Non-pigmented ciliary epithelial cell (primary cell): ENCODE data around the gene G3BP1.
"Not testable (repeated sequence)": the region's sequence is repeated elsewhere in the genome, so short reads cannot be mapped to it uniquely, and the experiment has no call there.

Experiments used
- DNase-seq: peaks from one replicate; pipeline ENCODE4 v3.0.0-alpha.2; 2010; ENCODE audit warnings: low read depth

G3BP1 gene

DNA sequence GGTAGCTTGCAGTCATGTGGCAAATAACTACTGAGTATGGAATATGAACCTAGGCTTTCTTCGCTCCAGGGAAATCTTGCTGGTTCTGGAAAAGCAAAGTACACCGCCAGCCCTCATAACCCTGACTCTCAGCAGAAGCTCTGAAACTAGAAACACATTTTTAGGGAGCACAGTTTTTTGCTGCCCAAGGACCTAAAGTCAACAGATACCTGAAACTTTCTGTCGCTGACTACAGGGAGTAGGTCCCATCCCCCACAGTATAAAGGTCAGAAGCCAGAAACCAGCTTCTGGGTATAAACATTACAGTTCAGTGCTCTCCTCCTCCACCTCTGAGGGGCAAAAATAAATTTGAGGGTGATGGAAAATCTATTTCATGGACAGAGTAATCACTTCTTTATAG, 16.4 kb upstream of the G3BP1 start:
- DNase-seq, result no peak

DNA sequence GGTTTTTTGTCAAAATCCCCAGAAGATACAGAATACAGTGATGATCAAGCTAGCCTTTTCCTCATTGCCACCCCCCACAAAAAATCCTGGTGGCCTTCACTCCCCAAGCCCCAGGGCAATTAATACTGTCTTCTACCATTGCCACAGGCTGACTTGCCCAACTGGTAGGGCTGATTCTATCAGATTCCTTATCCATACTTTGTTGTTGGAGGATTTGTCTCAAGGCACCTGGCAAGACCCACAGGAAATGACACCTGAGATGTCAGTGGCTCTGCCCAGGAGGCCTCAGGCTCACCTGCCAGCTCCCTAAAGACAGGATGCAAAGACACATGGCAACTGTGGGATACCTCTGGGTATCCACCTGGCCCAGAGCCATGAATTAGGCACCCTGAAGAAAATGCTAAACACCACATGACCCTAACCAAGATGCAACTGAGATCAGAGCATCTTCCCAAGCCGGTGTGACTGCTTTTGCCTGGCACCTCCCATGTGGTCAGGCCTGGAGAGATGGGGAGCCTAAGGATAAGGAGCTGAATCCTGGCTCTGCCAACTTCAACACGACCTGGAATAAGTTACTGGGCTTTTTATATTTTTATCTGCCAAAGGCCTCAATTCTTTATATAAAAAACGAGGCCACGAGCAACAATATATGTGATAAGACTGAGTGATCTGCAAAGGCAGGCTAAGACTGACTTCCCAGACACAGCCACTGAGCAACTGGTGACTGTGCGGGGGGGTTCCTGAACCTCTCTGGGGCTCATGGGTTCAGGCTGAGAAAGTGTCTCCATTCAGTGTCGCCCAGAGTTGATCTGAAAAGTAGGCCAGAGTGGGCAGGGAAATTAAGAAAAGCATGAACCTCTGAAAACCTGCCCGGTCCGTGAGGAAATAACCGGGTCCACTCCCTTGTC, 14.3 kb upstream of the G3BP1 start:
- no peak for DNase-seq

DNA sequence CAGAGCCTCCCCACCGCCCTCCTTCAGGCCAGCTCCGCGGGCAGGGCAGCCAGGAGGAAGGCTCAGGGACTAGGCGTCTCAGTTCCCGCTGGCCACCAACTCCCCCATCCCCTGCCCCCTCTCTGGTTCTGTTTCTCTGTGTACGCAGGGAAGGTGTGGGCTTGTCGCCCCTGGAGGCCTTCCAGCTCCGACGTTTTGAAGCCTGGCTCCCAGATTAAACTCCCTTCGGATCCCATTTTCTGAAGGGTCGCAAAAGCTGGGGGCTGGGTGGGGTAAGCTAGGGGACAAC, 13.7 kb upstream of the G3BP1 start:
- no peak for DNase-seq

DNA sequence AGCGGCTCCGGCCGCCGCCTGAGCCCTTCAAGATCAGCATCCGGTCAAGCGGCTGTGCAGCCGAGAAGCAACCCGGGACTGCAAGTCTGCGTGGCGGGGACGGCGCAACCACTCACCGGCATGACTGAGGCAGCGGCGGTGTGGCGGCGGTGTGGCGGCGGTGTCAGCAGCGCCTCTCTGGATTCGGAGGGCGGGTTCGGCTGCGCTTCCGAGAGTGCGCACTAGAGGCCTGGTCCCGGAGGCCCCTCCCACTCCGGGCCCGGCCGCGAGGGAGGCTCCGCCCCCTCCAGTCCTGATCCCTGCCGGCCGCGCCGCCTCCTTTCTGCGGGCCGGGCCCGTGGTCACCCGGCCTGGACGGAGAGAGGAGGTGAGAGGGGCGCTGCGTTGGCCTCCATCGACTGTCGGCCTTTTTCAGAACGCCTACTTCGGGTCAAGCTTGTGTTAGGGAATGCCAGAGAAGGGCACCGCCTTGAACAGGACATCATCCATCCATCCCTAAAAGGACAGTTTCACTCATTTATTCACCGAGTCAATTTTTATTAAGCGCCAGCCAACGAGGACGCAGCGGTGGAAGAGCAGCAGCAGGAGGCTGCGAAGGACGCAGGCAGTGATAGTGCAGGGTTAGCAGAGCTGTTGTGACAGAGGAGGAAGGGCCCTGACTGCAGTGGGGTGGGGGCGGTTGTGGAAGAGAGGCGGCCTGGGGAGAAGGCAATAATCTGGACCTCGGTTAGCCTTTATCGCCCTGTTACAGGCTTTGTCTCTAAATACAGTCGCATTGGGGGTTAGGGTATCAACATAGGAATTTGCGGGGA, 13.1 kb upstream of the G3BP1 start, which contains the start of gene ATOX1:
ATOX1 (minus strand) TSS at position 202 of the 812 bp plus-strand sequence; CDS start at position 122, 80 bp downstream.
- DNase-seq, result no peak

DNA sequence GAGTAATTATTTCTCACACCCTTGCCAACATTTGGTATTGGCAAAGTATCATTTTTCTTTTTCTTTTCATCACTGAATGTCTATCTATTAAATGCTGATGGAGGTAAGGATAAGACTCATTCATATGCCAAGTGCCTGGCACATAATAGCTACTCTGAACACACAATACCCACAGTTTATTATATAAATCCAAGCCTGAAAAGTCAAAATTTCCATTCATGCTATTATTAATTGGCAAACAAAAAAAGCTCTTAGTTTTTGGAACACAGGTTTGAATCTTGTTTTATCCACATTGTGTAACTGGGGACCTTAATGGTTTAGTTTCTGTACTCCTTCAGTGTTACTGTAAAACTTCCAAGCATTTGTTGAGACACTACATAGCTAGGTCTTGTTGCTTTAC, 7.0 kb upstream of the G3BP1 start:
- DNase-seq, result no peak

DNA sequence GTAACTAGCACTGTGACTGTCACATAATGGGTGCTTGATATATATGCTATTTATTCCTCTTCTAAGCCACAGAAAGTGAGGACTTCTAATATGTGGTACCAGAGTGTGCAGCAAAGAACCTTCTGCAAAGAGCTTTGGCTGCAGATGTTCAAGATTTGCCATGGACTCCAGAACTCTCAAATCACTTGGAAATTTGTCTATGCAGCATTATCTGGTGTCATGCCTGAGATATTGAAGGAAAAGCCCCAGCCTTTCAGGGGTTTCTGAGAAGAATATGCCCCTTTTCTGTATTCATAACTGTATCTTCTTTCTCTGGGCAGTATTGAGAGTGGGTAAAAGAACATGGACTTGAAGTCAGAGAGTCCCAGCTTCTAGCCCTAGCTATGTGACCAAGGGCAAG, 4.8 kb upstream of the G3BP1 start:
- no peak for DNase-seq

DNA sequence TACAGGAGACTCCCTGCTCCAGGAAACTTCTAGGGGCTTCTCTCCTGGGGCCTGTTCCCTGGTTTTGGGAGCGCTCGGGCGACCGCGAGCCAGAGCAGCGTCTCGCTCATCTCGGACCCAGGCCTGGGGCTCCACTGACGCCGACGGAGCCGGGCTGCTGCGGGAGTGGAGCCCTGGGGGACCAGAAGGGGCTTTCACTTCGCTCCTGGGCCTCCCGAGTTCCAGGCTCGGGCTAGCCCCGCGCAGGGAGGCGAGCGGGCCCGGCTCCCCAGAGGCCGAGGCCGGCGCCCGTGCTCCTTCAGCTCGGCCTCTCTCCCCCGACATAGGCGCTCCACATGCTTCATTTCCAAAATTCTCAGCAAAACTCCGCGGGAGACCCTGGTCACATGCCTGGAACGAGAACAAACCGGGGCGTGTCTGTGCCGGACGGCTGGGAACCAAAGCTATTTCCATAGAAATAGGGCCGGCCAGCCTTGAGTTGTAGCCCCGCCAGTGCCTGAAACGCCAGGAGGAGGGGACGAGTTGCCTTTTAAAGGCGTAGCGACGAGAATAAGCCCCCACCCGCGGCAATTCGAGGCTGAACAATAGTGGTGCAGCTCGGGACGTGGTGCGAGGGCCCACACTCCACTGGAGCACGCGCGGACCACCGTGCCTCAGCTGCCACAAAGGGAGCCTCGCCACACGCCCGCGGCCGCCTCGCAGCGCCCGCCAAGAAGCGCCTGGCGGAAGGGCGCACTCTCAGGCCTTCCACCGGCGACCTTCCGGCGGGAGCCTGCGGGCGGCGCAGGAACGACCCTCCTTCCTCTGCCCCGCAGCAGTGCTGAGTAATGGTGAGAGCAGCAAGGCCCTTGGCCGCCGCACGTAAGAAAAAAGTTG, 1.1 kb upstream of the G3BP1 start:
- DNase-seq, result peak; percentile 30

DNA sequence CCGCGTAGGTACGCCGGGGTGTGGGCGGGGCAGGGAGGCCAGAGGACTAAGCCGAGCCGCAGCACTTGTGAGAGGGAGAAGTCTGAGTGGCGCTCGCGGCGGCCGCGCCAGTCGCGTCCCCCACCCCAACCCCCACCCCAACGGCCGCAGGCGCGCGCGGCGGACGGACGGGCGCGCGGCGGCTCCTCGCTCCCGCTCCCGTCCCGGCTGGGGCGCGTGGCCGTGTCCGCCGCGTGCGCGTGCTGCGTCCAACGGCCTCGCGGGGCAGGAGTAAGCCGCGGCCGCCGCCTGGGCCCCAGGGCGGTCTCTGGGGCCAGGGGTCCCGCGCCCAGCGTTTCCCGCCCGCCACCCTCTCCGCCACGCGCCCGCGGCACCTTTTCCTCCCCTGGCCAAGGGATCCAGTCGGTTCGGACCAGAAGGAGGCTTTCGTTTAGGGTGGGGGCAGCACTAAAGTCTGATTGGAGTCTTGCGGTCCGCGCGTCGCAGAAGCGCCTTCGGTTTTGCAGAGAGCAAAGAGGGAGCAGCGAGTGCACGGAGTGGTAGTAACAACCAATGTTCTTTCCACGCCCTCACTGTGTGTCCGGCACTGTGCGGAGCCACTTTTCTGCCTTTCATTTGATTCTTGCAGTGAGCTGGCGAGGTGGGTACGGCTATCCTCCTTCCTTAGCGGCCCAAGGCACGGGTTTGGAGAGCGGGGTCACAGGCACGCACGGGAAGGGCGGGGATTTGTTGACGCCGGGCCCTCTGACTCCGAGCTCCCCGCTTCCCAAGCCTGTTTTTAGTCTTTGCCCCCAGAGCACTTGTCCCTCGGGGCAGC, 483 bp downstream of the G3BP1 start:
- DNase-seq, result no peak

DNA sequence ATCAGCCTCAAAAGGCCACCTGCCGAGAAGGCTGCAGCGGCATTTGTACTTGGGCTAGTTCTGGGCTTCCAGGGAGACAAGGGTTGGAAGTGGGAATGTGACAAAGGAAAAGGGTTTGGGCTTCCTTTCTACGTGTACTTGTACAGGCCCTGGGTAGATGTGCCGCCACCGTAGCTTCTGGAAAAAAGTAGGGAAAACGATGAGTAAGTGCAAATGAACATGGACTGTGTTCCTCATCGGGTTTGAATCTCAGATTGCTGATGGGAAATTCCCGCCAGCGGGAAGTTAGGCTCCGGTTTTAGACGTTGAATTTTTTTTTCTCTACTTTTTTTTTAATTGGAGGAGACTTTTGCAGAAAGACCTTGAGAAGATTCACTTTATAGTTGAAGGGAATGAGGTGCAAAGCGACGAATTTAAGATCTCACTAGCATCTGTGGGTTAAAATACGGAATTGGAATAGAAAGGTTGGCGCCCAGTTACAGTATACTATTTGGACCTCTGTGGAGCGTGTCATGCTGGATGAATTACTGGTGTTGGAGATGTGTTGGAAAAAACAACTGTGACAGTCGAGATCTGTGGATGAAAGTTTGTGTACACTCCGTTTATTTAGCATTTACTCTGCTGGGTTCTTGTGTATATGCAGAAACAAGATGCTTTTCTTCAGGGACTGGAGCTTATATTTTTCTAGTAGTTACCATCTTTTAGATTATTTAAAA, 1.2 kb downstream of the G3BP1 start:
- DNase-seq, result no peak

DNA sequence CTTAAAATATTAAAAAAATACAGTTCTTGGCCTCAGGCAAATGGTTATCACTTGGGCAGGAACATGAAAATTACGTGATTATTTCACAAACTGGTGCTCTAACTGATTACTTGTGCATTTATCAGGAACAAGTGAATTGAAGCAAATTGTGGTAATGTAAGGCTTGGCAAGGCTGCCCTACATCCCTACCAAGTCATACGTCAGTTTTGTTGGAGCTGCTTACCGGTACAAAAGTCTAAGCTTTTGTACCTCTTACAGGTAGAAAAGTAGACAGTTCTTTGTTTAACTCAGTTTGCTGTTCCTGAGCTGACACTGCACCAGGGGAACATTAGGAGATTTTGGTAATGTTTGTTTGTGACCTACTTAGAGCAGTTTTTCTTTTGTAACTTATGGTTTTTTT, 2.2 kb downstream of the G3BP1 start:
- DNase-seq, result no peak

DNA sequence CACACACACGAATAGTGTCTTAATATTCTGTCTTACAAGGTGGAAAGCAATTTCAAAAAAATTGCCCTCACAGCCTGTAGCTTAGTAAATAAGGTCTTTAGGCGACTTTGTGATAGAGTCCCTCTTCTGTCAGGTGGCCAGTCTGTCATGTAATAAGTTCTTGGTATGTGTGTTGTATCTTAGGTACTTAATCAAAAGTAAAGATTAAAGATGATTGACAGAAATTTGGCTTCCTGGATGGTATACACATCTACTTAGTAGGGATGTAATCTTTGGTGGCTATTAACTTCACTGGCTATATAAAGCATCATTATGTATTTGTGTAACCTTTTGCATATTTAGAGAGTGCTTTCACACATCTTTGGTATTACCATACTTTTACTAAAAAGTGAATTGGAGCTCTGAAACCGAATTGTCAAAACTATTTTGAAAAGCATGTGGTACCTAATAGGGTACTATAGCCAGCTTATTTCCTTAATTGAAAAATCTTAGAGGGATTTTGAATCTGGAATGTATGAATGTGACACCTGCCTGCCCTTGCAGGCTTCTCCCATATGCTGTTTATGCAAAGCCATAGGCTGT, 3.4 kb downstream of the G3BP1 start:
- DNase-seq, result no peak

DNA sequence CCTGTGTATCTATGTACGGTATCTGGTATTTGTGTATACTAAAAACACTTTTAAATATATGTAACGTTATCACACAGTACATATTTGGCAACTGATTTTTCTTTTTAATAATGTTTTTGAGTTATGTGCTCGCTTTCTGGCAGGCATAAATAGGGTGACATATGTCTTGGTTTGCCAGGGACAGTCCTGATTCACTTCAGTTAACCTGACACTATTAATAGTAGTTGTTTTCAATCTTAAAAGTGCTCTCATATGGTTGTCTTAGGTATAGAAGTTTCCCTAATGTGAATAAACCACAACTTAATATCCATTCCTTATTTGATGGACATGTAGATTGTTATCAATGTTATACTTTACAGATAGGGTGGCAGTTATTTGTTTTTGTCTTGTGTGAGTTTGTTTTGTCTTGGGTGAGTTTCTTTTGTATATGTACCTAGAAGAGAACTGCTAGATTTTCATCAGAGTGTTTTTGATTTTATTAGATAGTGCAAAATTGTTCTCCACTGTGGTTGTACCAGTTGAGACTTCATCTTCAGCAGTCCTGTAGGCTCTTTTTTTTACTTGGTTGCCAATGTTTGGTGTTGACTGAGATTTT, 7.9 kb downstream of the G3BP1 start:
- DNase-seq, result no peak

DNA sequence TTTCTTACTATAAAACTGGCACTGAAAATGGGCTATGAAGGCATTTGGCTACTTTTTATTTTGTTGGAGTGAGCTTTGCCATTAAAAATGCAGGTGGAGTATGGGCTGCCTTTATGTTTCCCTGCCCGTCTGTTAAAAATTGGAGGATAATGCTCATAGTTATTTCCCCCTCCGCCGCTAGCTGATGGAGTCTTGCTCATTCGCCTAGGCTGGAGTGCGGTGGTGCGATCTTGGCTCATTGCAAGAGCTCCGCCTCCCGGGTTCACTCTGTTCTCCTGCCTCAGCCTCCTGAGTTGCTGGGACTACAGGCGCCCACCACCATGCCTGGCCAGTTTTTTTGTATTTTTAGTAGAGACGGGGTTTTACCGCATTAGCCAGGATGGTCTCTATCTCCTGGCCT, 8.6 kb downstream of the G3BP1 start:
- no peak for DNase-seq

DNA sequence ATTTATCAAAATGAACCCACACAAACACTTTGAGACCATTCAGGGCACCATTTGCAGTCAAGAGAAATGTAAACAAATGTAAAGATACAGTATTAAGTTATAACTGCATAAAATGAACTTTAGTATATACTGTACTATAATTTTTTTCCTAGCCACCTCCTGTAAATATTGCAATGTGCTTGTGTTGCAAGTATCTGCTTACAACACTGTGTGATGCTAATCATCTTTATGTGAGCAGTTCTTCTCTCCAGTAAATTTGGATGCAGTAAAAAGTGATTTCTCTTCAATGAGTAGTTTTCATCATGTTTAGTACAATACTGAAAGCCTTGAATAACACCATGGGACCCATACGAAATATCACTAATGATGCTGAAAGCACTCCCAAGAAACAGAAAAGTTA, 9.4 kb downstream of the G3BP1 start:
- no peak for DNase-seq

DNA sequence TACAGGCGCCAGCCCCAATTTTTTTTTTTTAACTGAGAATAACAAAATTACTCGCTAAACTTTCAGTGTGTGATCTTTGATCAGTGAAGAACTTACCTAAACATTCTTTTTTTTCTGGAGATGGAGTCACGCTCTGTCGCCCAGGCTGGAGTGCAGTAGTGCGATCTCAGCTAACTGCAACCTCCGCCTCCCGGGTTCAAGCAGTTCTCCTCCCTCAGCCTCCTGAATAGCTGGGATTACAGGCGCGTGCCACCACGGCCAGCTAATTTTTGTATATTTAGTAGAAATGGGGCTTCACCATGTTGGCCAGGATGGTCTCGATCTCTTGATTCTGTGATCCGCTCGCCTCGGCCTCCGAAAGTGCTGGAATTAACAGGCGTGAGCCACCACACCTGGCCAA, 11.9 kb downstream of the G3BP1 start:
- DNase-seq, result not testable (repeated sequence)

DNA sequence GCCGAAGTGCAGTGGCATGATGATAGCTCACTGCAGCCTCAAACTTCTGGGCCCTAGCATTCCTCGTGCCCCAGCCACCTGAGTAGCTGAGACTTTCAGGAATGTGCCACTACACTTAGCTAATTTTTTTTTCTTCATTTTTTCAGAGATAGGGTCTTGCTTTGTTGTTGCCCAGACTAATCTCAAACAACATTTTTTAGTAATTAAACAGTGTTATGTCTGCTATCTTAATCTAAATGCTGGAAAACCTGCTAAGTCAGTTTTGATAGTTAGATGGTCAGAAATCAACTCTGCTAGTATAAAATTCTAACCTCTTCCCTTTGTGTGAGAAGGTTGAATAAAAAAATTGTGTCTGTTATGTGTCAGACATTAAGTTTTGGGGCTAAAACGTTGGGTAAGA, 12.4 kb downstream of the G3BP1 start:
- DNase-seq, result no peak

DNA sequence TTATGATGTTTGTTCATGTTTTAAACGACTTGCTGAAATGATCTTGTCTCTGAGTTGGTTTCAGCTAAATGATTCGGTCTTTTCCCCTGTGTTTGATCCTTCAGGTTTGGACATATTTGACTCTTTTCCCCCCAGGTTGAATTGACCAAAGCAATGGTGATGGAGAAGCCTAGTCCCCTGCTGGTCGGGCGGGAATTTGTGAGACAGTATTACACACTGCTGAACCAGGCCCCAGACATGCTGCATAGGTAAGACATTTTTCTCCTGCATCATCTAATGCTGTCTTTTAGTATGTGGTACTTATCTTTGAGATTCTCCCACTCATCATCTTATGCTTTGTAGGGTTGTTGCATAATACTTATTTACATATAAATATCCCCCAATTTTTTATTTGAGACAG, 14.7 kb downstream of the G3BP1 start:
- DNase-seq, result no peak

DNA sequence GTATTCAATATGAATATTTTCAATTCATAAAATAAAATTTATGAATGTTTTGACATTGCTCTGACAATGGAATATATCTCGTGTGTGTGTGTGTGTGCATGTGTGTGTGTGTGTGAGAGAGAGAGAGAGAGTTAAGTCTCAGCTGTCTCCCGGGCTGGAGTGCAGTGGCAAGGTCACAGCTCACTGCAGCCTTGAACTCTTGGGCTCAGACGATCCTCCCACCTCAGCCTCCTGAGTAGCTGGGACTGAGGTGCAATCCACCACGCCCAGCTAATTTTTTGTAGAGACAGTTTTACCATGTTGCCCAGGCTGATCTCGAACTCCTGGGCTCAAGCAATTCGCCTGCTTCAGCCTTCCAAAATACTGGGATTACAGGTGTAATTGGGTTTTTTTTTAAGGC, 16.1 kb downstream of the G3BP1 start:
- DNase-seq, result no peak

DNA sequence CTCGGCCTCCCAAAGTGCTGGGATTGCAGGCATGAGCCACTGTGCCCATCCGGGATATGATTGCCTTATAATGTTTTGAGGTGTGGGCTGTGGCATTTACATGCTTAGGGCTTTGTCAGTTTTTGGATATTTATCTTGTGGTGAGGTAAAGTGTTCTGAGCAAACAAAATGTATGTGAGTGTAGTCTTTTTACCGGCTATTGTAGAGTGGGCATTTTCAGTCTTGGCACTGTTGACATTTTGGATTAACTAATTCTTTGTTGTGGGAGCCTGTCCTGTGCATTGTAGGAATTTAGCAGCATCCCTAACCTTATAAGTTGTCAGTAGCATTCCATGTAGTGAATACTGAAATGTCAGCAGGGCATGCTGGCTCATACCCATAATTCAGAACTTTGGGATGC, 21.6 kb downstream of the G3BP1 start:
- no peak for DNase-seq

DNA sequence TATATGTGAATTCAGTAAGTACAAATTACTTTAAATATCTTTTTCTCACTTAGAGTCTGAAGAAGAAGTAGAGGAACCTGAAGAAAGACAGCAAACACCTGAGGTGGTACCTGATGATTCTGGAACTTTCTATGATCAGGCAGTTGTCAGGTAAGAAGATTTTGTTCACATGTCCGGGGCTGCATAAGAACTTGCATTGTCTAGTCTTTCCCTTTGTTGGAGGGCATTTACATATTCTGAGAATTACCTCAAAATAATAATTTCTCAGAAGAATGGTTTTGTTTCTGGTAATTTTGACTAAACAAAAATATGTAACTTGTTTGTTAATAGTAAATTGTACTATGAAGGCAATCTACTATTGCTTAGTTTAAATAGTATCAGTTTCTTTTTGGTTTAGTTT, 23.7 kb downstream of the G3BP1 start:
- no peak for DNase-seq
